GDM1 (cell line): ENCODE data around the gene WNT10A.
A peak's percentile ranks its signal among the peaks of the same experiment; 100 is the strongest.
"Not testable (repeated sequence)": the region's sequence is repeated elsewhere in the genome, so short reads cannot be mapped to it uniquely, and the experiment has no call there.

Experiments used
- DNase-seq: peaks from one replicate; lab custom pipeline; 2025; lab: John Stamatoyannopoulos, UW

Gene WNT10A

DNA sequence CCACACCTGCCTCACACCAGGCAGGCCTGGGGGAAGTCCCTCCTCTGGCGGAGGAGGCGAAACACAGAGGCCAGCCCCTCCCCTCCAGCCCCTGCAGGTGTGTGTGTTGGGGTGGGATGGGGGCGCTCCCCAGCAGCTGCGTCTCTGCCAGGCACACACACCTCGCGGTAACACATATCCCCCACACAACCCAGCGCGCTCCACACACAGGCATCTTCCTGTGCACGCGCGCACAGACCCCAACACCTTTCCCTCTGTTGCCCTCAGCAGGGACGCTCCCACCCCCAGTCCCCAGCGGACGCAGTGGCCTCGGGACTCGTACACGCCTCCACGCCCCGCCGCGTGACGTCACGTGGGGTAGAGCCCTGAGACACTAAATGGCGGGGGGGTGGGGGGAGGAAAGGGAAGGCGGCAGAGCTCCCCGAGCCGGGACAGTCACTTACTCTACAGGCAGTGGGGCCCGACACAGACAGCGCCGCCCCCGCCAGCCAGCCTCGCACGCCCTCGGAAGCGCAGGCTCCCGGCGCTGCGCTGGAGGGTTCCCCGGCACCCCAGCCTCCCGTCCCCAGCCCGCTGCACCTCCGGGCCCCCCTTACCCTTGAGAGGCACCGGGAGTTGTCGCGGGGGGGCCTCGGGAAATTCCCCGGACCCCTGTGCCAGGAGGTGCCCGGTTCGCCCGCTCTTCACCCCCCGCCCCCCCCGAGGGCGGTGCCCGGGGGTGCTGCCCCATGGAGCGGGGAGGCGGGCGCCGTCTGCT is at the start of gene WNT10A:
WNT10A (plus strand) TSS at position 751 of the 757 bp plus-strand sequence. CDS start 144 bp downstream, outside the sequence.
- no peak for DNase-seq

DNA sequence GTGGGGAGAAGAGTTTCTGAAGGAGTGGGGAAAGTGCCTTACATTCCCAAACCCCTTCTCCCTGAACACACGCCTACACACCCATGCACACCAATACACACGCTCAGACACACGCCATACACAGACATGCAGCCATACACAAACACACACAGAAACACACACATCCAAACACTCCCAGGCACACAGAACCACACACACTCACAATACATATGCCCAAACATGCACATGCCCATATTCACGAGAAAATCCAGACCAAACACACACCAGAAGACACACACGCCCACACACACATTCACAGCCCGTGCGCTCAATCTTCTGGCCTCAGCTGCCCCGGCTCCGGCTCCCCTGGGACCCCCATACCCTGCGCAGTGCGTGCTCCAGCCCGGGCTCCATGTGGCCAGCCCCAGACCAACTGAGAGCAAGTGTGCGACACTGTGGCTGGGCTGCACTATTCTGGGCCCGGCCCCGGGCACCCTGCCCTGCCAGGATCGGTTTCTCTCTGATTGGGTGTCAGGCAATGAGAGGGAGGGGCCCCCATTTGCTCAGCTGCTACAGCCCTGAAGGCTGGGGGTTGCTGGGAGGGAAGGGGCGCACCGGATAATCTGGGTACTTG is 49.2 kb upstream of the WNT10A start, which contains the start of gene PRKAG3:
PRKAG3 (minus strand) TSS at position 426 of the 613 bp plus-strand sequence.
- no peak for DNase-seq

DNA sequence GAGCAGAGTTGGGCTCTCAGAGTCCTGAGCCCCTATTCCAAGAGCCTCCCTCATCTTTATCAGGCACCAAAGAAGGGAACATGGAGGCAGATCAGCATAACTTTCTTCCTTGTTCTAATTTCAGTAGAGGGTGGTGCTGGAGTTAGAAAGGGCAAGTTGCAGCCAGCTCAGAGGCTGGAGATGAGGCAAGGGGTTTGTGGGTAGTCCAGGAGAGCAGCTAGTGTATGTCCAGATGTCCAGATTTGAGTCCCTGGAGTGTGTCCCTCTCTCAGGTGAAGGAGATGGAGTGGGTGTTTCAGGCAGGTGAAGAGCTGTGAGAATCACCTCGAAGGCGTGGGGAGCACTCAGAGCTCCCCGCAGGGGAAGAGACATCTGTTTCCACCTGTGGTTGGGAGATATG is 48.6 kb upstream of the WNT10A start:
- no peak for DNase-seq

DNA sequence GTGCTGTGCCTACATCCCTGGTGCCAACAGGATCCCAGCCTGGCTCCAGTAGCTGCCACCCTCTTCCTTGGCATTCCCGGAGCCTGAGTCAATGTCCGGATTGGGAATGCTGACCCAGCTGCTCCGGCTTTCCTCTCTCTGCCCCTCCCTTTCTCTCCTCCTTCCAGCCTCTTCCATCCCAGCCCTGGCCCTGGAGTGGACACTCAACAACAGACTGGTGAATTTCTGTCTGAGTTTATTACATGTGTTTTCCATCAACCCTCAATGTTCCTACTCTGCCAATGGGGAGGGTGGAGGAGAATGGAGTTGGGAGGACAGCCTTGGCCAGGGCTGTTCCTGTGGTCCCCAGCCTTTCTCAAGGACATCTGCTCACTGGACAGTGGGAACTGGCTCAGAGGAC is 48.1 kb upstream of the WNT10A start:
- no peak for DNase-seq

DNA sequence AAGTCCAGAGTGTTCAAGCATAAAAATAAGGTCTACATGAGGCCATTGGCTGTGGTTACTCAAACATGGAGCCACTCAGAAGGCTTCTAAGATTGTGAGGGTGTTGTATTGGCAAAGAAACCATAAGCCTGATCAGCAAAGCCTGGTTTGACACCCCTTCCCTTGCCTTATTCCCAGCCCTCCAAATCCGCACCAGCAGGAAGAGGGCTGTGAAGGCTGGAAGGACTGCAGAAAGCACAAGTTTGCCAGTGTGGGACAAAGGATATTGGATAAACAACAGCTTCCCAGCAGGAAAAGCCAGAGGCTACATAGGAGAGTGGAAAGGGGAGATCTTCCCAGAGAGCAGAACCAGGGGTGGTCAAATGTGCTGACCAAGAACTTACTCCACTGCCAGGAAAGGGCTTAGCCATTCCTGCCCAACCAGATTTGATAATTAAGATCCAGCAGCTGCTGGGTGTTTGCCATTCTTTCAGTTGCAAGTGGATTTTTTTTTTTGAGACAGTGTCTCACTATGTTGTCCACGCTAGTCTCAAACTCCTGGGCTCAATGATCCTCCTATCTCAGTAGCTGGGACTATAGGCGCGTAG is 47.5 kb upstream of the WNT10A start:
- no peak for DNase-seq

DNA sequence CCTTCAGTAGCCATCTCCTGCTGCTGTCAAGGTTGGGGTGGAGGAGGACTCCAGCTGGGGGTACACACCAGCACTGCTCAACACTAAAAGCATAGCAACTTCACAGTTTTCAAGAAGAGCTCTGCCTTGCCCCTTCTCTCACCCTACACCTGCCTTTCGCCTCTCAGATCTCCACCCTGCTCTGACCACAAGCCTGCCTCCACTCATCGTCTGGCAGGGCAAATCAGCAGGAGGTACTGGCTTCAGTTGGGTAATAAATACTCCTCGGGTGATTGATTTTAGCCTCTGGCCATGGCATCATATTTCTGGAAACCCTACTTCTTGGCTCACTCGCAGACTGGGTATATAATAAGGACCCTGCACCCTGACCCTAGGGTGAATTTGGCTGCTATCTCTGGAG is 46.0 kb upstream of the WNT10A start:
- no peak for DNase-seq

DNA sequence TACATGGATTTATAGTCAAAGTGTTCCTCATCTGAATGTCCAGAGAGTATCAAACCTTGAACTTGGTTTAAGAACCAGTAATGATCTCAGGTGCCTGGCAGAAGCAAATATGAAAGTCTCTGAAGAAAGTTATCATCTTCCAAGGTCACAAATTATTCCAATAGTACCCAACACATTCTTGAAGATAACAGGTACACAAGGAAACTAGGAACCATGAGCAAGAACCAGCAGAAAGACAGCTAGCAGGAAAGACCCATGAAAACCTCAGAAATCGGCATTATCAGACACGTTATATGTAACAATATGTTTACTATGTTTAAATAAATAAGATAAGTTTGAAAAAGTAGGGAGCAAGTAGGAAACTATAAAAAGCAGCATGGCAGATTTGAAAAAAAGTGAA is 43.2 kb upstream of the WNT10A start:
- DNase-seq: no peak

DNA sequence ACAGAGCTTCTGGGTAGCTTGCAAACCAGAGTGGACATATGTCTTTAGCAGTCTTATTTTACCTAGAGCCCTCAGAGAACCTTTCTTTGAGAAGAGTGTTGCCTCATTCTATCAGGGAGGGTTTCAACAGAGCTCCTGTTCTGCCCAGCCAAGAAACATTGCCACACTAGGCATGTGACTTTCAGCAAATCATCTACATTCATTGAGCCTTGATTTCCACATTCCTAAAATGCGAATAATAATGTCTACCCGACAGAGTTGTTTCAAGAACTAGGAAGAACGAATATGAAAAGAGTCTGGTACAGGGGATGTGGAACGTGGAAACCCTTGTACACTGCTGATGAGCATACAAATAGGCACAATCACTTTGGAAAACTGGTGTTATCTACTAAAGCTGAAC is 41.2 kb upstream of the WNT10A start:
- no peak for DNase-seq

DNA sequence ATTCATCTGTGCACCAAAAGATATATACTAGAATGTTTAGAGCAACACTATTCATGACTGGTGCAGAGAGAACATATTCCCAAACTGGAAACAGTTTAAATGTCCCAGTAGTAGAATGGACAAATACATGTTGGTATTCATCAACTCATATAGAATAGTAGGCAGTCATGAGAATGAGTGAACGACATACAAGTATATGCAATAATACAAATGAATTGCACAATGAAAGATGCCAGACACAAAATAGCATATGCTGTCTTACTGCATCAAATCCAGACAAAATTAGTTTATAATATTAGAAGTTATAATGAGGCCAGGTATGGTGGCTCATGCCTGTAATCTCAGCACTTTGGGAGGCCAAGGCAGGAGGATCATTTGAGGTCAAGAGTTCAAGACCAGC is 40.8 kb upstream of the WNT10A start:
- no peak for DNase-seq

DNA sequence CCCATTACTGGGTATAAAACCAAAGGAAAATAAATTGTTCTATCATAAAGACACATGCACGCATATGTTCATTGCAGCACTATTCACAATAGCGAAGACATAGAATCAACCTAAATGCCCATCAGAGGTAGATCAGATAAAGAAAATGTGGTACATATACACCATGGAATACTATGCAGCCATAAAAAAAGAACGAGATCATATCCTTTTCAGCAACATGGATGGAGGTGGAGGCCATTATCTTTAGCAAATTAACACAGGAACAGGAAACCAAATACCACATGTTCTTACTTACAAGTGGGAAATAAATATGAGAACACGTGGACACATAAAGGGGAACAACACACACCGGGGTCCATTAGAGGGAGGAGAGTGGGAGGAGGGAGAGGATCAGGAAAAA is 36.3 kb upstream of the WNT10A start:
- not testable (repeated sequence) for DNase-seq

DNA sequence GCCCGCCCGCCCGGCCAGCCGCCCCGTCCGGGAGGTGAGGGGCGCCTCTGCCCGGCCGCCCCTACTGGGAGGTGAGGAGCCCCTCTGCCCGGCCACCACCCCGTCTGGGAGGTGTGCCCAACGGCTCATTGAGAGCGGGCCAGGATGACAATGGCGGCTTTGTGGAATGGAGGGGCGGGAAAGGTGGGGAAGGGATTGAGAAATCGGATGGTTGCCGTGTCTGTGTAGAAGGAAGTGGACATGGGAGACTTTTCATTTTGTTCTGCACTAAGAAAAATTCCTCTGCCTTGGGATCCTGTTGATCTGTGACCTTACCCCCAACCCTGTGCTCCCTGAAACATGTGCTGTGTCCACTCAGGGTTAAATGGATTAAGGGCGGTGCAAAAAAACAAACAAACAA is 33.7 kb upstream of the WNT10A start:
- not testable (repeated sequence) for DNase-seq

DNA sequence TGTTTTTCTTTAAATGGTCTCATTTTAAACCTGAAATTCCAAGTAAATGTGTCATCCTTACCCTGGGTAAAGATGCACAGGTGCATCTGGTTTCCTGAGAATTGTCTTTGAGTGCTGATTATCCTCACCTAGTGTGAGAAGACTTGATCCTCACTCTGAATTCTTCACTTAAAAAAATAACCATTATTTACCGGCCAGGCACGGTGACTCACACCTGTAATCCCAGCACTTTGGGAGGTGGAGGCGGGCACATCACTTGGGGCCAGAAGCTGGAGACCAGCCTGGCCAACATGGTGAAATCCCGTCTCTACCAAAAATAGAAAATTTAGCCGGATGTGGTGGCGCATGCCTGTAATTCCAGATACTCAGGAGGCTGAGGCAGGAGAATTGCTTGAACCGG is 30.9 kb upstream of the WNT10A start:
- DNase-seq: no peak

DNA sequence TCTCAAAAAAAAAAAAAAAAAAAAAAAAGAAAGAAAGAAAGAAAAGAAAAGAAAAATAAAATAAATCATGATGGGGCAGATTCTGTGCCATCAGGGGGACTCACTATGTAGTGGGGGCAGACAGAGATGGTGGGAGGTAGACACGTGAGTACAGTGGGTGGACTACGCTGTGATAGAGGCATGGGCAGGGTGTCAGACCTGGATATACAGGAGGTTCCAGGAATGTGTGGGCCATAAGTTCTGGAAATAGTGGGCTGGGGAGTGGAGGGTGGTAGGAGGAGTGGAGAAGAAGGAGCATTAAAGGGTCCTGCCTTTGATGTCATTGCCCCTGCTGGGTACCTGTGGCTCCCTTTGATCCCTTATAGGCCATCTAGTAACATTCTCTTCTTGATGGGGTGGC is 29.9 kb upstream of the WNT10A start:
- no peak for DNase-seq

DNA sequence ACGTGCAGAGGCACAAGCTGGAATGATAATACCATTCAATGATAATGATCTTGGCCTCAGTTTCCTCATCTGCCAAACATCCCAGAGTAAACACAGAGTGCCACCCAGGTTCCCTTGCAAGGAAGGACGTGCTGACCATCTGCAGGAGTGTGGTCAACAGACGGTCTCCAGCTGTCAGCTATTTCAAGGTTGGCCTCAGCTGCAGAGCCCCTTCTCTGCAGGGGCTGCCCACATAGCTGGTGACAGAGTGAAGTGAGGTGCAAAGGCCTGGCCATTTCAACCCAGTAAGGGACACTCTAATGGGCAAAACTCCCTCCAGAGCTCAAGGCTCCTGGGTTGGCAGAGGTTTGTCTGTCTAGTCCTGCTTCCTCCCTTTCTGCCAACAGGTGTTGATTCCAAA is 29.4 kb upstream of the WNT10A start:
- DNase-seq: no peak

DNA sequence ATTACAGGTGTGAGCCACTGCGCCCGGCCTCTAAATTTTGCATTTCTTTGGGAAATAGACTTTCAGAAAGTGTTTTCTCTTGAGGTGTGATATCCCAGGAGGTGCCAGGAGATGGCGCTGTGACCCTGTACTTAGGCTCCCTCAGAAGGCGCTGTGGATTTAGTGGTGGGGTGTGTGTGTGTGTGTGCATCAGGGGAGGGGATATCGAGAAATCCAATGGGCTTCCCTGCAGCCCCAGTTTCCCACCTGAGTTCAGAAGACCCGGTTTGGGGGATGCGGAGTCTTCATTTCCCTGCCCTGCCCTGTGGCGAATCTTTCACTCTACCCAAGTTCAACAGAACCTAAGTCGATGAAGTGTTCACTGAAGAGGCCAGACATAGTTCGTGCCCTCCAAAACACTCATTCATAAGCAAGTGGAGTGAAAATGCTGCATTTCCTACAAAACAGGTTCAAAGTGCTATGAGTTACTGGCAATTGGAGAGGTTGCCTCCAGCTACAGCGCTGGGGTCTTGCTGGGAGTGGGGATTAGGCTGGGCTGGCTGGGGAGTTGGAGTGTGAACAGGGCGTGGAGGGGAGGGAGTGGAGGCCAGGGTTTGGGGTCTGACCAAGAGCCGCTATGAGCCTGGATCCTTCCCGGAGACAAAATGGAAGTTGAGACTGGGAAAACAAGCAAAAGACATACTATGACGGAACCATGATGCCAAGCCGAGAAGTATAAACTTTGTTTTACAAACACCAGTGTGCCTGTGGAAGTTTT is 27.6 kb upstream of the WNT10A start:
- DNase-seq: peak; percentile 31

DNA sequence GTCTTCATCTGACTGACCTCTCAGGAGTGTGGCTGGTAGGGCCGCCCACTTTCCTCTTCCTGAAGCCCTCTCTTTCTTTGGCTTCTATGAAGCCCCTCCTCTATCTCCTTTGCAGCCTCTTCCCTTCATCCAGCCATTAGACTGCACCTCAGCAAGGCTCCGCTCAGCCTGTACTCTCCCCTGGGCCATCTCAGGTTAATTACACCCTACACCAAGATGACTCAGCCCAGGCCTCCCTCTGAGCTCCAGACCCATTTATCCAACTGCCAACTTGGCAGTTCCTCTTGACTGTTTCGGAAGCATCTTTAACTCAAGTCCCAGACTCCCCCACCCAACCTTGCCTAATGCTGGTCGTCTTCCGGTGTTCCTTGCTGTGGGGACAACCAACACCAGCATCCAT is 26.9 kb upstream of the WNT10A start:
- no peak for DNase-seq

DNA sequence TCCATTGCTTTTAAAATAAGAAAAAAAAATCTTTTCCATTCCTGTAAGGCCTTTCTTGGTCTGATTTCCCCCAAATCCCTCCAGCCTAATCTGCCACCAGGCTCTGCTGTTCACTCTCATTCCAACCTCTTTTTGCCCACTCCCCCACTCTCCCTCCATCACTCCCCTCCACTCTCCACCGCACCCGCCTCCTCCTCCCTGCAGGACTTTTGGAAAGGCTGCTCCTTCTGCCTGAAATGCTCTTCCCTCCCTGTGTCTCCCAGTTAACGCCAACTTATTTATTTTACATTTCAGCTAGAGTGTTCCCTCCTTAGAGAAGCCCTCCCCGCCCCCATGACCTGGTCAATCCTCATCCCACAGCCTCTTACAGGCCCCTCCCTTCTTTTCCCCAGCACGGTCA is 25.8 kb upstream of the WNT10A start:
- DNase-seq: no peak

DNA sequence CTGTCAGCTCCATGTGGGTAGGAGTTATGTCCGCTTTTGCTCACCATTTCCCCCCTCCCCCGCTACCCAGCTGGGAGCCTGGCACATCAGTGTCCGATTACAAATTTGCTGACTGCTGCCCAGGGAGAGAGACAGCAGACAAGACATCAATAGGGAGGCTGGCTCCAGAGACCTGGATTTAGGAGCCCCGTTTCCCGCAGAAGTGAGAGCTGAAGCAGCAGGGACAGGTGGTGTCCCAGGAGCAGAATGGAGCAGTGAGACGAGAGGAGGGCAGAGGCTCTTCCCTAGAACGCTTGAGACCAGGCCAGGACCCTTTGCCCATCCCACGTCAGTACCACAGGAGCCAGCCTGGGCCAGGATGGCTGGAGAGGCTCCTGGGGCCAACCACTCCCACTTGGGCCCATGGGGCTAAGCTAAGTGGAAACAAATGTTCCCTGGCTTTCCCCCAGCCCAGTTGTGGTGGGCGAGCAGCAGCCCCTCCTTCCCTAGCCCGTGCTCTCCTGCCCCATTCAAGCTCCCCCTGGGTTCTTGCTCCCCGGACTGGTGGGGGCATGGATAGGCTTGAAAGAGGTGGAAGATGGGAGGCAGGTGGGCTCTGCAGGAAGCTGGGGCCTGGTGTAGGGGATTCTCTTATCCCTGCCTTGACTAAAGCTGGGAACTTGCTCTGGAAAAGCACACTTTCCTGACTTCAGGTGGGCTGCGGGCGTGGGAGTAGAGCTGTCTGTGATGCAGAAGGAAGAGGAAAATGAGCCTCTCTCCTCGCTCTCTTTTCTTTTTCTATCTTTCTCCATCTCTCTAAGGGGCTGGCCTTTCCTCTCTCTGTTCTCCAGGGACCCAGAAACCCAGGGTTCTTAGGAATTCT is 25.1 kb upstream of the WNT10A start:
- no peak for DNase-seq

DNA sequence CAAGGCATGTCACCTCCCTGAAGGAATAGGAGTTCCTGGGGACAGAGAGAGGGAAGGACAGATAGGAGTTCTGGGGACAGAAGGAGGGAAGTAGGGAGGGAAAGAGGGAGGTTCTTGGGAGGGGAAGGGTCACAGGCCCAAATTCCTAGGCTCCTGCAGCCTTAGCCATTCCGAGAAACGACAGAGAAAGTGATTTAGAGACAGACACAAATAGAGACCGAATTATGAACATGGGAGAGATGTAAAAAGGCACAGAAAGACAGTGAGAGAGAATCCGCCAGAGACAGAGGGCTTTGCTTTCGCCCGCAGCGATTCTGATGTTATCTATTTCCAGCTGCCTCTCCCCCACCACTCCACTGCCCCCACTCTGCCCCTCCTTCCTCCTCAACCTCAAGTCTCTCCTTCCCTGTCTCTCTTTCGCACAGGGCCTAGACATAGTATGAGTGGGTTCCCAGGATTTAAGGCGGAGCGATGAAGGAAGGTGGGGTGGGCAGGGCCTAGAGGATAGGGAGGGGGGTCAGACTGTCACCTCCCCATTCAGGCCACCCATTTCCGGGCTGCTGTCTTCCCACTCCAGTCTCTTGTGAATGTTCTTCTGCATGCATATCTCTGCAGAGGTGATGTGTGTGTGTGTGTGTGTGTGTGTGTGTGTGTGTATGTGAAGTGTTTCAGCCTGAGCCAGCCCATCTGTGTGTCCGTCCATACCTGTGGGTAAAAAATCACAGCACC is 24.3 kb upstream of the WNT10A start:
- no peak for DNase-seq

DNA sequence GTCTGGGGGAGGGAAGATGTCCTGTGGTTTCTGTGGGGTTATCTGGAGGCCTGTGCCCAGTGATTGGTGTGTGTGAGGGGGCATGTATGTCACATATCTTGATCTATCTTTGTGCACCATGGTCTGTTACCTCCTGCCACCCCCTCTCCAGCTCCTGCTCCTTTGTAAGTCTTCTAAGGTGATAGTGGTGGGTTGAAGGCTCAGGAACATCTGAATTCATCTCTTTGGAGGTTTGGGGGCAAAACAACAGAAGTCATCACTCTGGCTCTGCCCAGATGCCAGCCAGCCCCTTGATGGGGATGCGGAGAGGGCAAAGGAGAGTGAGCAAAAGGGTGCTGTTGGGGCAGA is 23.8 kb upstream of the WNT10A start:
- DNase-seq: no peak
